Cortex of kidney (tissue), 1 donor: ENCODE data around the gene FGF18.

Experiments
- DNase-seq: peaks from one replicate; lab custom pipeline; 2025; lab: John Stamatoyannopoulos, UW

The FGF18 gene

GRCh38 chr5:171422902-171423663 lies 3.6 kb downstream of the FGF18 start:
- no peak for DNase-seq

- DNase-seq: no peak
Observed at GRCh38 chr5:171424726-171425125, 5.3 kb downstream of the FGF18 start.

GRCh38 chr5:171425596-171426244 lies 6.3 kb downstream of the FGF18 start:
- DNase-seq: no peak

- no peak for DNase-seq
Observed at GRCh38 chr5:171426266-171426665, 6.8 kb downstream of the FGF18 start.

GRCh38 chr5:171426680-171427079 lies 7.2 kb downstream of the FGF18 start:
- DNase-seq: no peak

GRCh38 chr5:171427318-171428167 lies 8.1 kb downstream of the FGF18 start:
- DNase-seq: no peak

GRCh38 chr5:171428168-171428696 lies 8.8 kb downstream of the FGF18 start:
- no peak for DNase-seq

- no peak for DNase-seq
Observed at GRCh38 chr5:171428809-171429542, 9.5 kb downstream of the FGF18 start.

GRCh38 chr5:171429543-171429910 lies 10.1 kb downstream of the FGF18 start:
- no peak for DNase-seq

- DNase-seq: no peak
Observed at GRCh38 chr5:171431251-171431777, 11.9 kb downstream of the FGF18 start.

GRCh38 chr5:171432076-171432475 lies 12.6 kb downstream of the FGF18 start:
- DNase-seq: no peak

GRCh38 chr5:171432583-171433351 lies 13.3 kb downstream of the FGF18 start:
- no peak for DNase-seq

GRCh38 chr5:171433352-171433698 lies 13.9 kb downstream of the FGF18 start:
- DNase-seq: no peak

- DNase-seq: no peak
Observed at GRCh38 chr5:171433982-171434676, 14.7 kb downstream of the FGF18 start.

GRCh38 chr5:171434874-171435273 lies 15.4 kb downstream of the FGF18 start:
- DNase-seq: no peak

GRCh38 chr5:171435908-171436307 lies 16.5 kb downstream of the FGF18 start:
- no peak for DNase-seq

- DNase-seq: no peak
Observed at GRCh38 chr5:171436804-171437285, 17.4 kb downstream of the FGF18 start.

- DNase-seq: no peak
Observed at GRCh38 chr5:171437286-171437821, 17.9 kb downstream of the FGF18 start.

- DNase-seq: no peak
Observed at GRCh38 chr5:171438738-171439137, 19.3 kb downstream of the FGF18 start.
